HepG2 (cell line): ENCODE measurements around the gene CYP2J2. TPM values are rescaled to one million over a fixed set of nuclear protein-coding genes. Genes with fewer than 3 reads are reported as not detected.

Source experiments
- ATAC-seq: fragments of 200-7000 bp; cut with Tn5 transposase; 3 replicates; pipeline ENCODE4 v1.9.1; 2020; ENCODE audit warnings: mild to moderate bottlenecking, moderate library complexity
- BruUV-seq: library from RNA; stranded (reverse); fragments of 400-500 nt; replicated peaks from 2 replicates; lab custom pipeline; 2021; lab: Mats Ljungman, UMichigan
- CTCF ChIA-PET: fragments of 300-600 bp; formaldehyde crosslinking; extraction: SDS; loops from one replicate; lab custom pipeline; 2021; ENCODE audit warnings: low total read pairs, inconsistent platforms, low intra/inter-chr PET ratio; lab: Yijun Ruan, JAX
- POLR2A ChIA-PET: fragments of 350-600 bp; sonication (Branson Sonifier 250); formaldehyde crosslinking; loops from one replicate; lab custom pipeline; 2020; ENCODE audit warnings: antibody characterized with exemption, inconsistent platforms; lab: Yijun Ruan, JAX
- DNase-seq: peaks from one replicate; pipeline ENCODE4 v3.0.0-alpha.2; 2015; ENCODE audit warnings: low spot score
- FAIRE-seq: peaks from 3 replicates; lab custom pipeline; 2011; peaks lifted over from hg19 to GRCh38; lab: Jason Lieb, UNC
- H2AFZ ChIP-seq: one replicate; pipeline ENCODE4 v1.6.1; 2011; ENCODE audit warnings: low read length, inconsistent platforms
- H3K27ac ChIP-seq: fragments of 300-600 bp; 3 replicates; pipeline ENCODE4 v1.8.0; 2011; ENCODE audit warnings: mixed run types, mild to moderate bottlenecking, mixed read lengths, low read length, inconsistent platforms; ENCODE audit not compliant: insufficient read depth; ENCODE audit errors: extremely low read length
- H3K27me3 ChIP-seq, 2 experiments: fragments of 200-600 bp in 1 of 2; 2 replicates in 1 of 2; 3 replicates in 1 of 2; pipeline versions ENCODE4 v1.6.0 to v1.8.0; 2011; ENCODE audit warnings: low read length in 2 of 2, mild to moderate bottlenecking in 2 of 2, moderate library complexity in 2 of 2, inconsistent platforms in 1 of 2; ENCODE audit not compliant: insufficient read depth in 2 of 2, control insufficient read depth in 1 of 2
- H3K36me3 ChIP-seq, 2 experiments: fragments of 200-600 bp in 1 of 2; replicated peaks in 1 of 2; 2 replicates in 1 of 2; 3 replicates in 1 of 2; pipeline versions ENCODE4 v1.5.1 to v1.8.0; 2011; ENCODE audit warnings: low read length in 2 of 2, inconsistent platforms in 1 of 2; ENCODE audit not compliant: insufficient read depth in 2 of 2, control insufficient read depth in 1 of 2
- H3K4me1 ChIP-seq: 2 replicates; pipeline ENCODE4 v1.5.1; 2012; ENCODE audit warnings: low read length, inconsistent platforms; ENCODE audit not compliant: insufficient read depth
- H3K4me2 ChIP-seq: 2 replicates; pipeline ENCODE4 v1.6.0; 2011; ENCODE audit warnings: low read depth, low read length, inconsistent platforms
- H3K4me3 ChIP-seq, 3 experiments: fragments of 200-600 bp in 1 of 3; sonication (generic), shearing (Covaris generic) in 1 of 3; replicated peaks in 1 of 3; 2 replicates each; pipeline ENCODE4 v1.5.1; 2011 to 2016; ENCODE audit warnings: low read length in 3 of 3, inconsistent platforms in 2 of 3, low read depth in 2 of 3, mild to moderate bottlenecking in 2 of 3, control low read depth in 1 of 3, mixed read lengths in 1 of 3; ENCODE audit not compliant: insufficient read depth in 1 of 3
- H3K79me2 ChIP-seq: one replicate; pipeline ENCODE4 v1.6.1; 2011; ENCODE audit warnings: low read length, inconsistent platforms; ENCODE audit not compliant: insufficient read depth
- H3K9ac ChIP-seq: 2 replicates; pipeline ENCODE4 v1.6.0; 2011; ENCODE audit warnings: mild to moderate bottlenecking, low read depth, low read length, inconsistent platforms; ENCODE audit not compliant: insufficient read depth
- H3K9me3 ChIP-seq: 2 replicates; pipeline ENCODE4 v1.5.1; 2012; ENCODE audit warnings: mild to moderate bottlenecking, low read length
- H4K20me1 ChIP-seq: 2 replicates; pipeline ENCODE4 v1.6.0; 2011; ENCODE audit warnings: inconsistent platforms, mild to moderate bottlenecking, low read length, moderate library complexity; ENCODE audit not compliant: insufficient read depth
- ARID3A ChIP-seq: IDR thresholded peaks from 2 replicates; pipeline ENCODE4 v1.6.1; 2012; ENCODE audit warnings: low read depth, low read length, improper control_type of control experiment
- ARID5B ChIP-seq: IDR thresholded peaks from 2 replicates; pipeline ENCODE4 v1.4.0; 2020; ENCODE audit warnings: mild to moderate bottlenecking, missing genetic modification reagents
- ETV5 ChIP-seq: IDR thresholded peaks from 2 replicates; pipeline ENCODE4 v1.6.1; 2018; ENCODE audit warnings: missing biosample characterization, missing genetic modification reagents, inconsistent platforms, borderline replicate concordance
- IKZF5 ChIP-seq: IDR thresholded peaks from 2 replicates; pipeline ENCODE4 v1.6.1; 2018; ENCODE audit warnings: missing genetic modification reagents, mild to moderate bottlenecking, missing compliant biosample characterization
- MED1 ChIP-seq: sonication (generic); formaldehyde crosslinking; IDR thresholded peaks from 2 replicates; pipeline ENCODE4 v1.4.0; 2020; ENCODE audit warnings: missing genetic modification reagents
- MIXL1 ChIP-seq: IDR thresholded peaks from 2 replicates; pipeline ENCODE4 v1.6.1; 2016
- NR2F1 ChIP-seq, 2 experiments: fragments of 450-650 bp in 1 of 2; formaldehyde crosslinking in 1 of 2; IDR thresholded peaks; 2 replicates each; pipeline versions ENCODE4 v1.5.0 to v1.6.1; 2016 to 2020; ENCODE audit warnings: mild to moderate bottlenecking in 1 of 2, missing compliant biosample characterization in 1 of 2, missing genetic modification reagents in 1 of 2, moderate library complexity in 1 of 2
- NR2F2 ChIP-seq: IDR thresholded peaks from 2 replicates; pipeline ENCODE4 v1.6.1; 2012; ENCODE audit warnings: low read depth, inconsistent platforms, borderline replicate concordance
- POGZ ChIP-seq: sonication (generic); formaldehyde crosslinking; IDR thresholded peaks from 2 replicates; pipeline ENCODE4 v1.4.0; 2020; ENCODE audit warnings: mild to moderate bottlenecking, missing genetic modification reagents
- PPARG ChIP-seq: conservative IDR thresholded peaks from 2 replicates; pipeline ENCODE4 v1.6.1; 2016; ENCODE audit warnings: missing biosample characterization, missing genetic modification reagents
- RARA ChIP-seq: IDR thresholded peaks from 2 replicates; pipeline ENCODE4 v1.6.1; 2016; ENCODE audit warnings: missing genetic modification reagents, missing compliant biosample characterization
- RXRB ChIP-seq: IDR thresholded peaks from 2 replicates; pipeline ENCODE4 v1.6.1; 2016; ENCODE audit warnings: borderline replicate concordance, missing genetic modification reagents, missing compliant biosample characterization
- SOX5 ChIP-seq: IDR thresholded peaks from 2 replicates; pipeline ENCODE4 v1.6.1; 2016; ENCODE audit warnings: borderline replicate concordance
- ZMYM4 ChIP-seq: sonication (generic); formaldehyde crosslinking; IDR thresholded peaks from 2 replicates; pipeline ENCODE4 v1.8.1; 2023; ENCODE audit warnings: mild to moderate bottlenecking, missing genetic modification reagents
- ZNF18 ChIP-seq: sonication (generic); formaldehyde crosslinking; IDR thresholded peaks from 2 replicates; pipeline ENCODE4 v1.8.0; 2022; ENCODE audit warnings: mild to moderate bottlenecking, missing genetic modification reagents; ENCODE audit not compliant: insufficient replicate concordance
- ZNF234 ChIP-seq: sonication (generic); formaldehyde crosslinking; conservative IDR thresholded peaks from 2 replicates; pipeline ENCODE4 v1.5.1; 2020; ENCODE audit warnings: mild to moderate bottlenecking, missing genetic modification reagents
- WGBS: methylation state at CpG from one replicate; pipeline ENCODE4 v1.1.6; 2017; ENCODE audit warnings: low lambda C conversion rate; 5-methylcytosine and 5-hydroxymethylcytosine counted together
- in situ Hi-C: cut with HindIII; loops from 2 replicates; pipeline ENCODE4 v1.10.0; 2017; ENCODE audit warnings: low pct_unique_long_range_greater_than_20kb; ENCODE audit not compliant: extremely low pct_ligation_motif_present
- intact Hi-C: fragments of 100-400 bp; cut with micrococcal nuclease; formaldehyde crosslinking; loops from one replicate; pipeline ENCODE4 v1.10.0; 2022; ENCODE audit not compliant: unreplicated experiment
- polyA plus RNA-seq, 8 experiments: library from polyadenylated mRNA; depleted of rRNA in 3 of 8; stranded (reverse) in 7 of 8; unstranded in 1 of 8; fragments of >200 nt; fragmentation: Illumina TruSeq in 4 of 8; extraction: Trizol in 4 of 8; gene quantifications; 2 replicates each; pipeline versions ENCODE4 v1.2.1 to v1.2.3, GENCODE V29; 2011 to 2016; ENCODE audit warnings: low read depth in 4 of 8, missing spikeins in 1 of 8, mixed read lengths in 1 of 8; ENCODE audit not compliant: insufficient read depth in 1 of 8
- total RNA-seq, 5 experiments: library from RNA; depleted of rRNA; stranded (reverse); fragments of >200 nt; fragmentation: Illumina TruSeq; extraction: Trizol; gene quantifications; 2 replicates each; pipeline ENCODE4 v1.2.3, GENCODE V29; 2016; ENCODE audit warnings: low read depth in 1 of 5

Gene CYP2J2
- total and polyA plus RNA-seq, 2 of the 13 experiments (the other 11 are each of a cell fraction or from before 2014, with no cell fraction given) = 2.1 to 5.9 TPM

GRCh38 chr1:59908682-59909081 lies 17.9 kb downstream of the CYP2J2 start:
- FAIRE-seq (peak; percentile 63), DNase-seq (peak; percentile 27), ATAC-seq (peak; percentile 56)
- Histone ChIP-seq H3K4me3 (no peak overlapping the region), H2AFZ (no peak overlapping the region), H3K4me2 (no peak overlapping the region), H3K79me2 (no peaks in the 10 kb centered on the region), H3K27ac (peak overlapping the region; percentile 12), H4K20me1 (no peaks in the 10 kb centered on the region), H3K4me1 (peaks cover 16% of the 10 kb centered on the region), H3K9me3 (no peaks in the 10 kb centered on the region), H3K27me3 (no peaks in the 10 kb centered on the region), H3K9ac (no peak overlapping the region), H3K36me3 (peaks cover 2 to 17% of the 10 kb centered on the region in 2 experiments; a peak in 4 of 5 replicates)
- CTCF ChIA-PET = no interaction called here
- intact Hi-C loops (no loop called here), in situ Hi-C loops (no loop called here)
- no TSS peak for BruUV-seq
- POLR2A ChIA-PET = no interaction called here
- WGBS = 97% methylated on average over 2 of the region's 2 CpGs
- TF ChIP-seq NR2F1 (CRISPR knock-in tag; IDR thresholded peaks at IDR 0.05) (peak in 1 of 2 experiments; percentile 33; a peak in 1 of 4 replicates), ARID5B (CRISPR knock-in tag) (peak; percentile 51), RXRB (peak; percentile 90), NR2F2 (peak; percentile 27; the same call in 1 of the 2 replicates), ZNF234 (CRISPR knock-in tag) (no peak), ZNF18 (CRISPR knock-in tag) (no peak), SOX5 (0 out of 2 replicates have a peak, but pooled peaks have one; percentile 16), PPARG (peak; percentile 91), IKZF5 (CRISPR knock-in tag) (no peak), ARID3A (0 out of 2 replicates have a peak, but pooled peaks have one; percentile 24), POGZ (CRISPR knock-in tag) (peak; percentile 35; the same call in 1 of the 2 replicates), ETV5 (no peak), RARA (CRISPR knock-in tag) (peak; percentile 38; the same call in 1 of the 2 replicates), MED1 (CRISPR knock-in tag) (0 out of 2 replicates have a peak, but pooled peaks have one; percentile 17), ZMYM4 (CRISPR knock-in tag) (peak; percentile 58; the same call in 1 of the 2 replicates), MIXL1 (CRISPR knock-in tag) (peak; percentile 17; the same call in 1 of the 2 replicates)
